ENCODE results near the gene ANXA3.

GRCh38 chr4:78527103-78527502 is 24.5 kb upstream of the ANXA3 start:
- TF ChIP-seq EZH2 (IDR thresholded peaks at IDR 0.05; ENCODE audit: borderline replicate concordance, low read depth, low read length, poor library complexity, severe bottlenecking) (no peak), CTCF (conservative IDR thresholded peaks at IDR 0.05; ENCODE audit: low read depth, low read length) (no peak)

Measured in A673 (cell line).